GM19351 (cell line): ENCODE data around the gene PTPN2.

Source experiments
- ATAC-seq: cut with Tn5 transposase; IDR thresholded peaks from one replicate; pipeline ENCODE4 v1.9.1; 2021; ENCODE audit warnings: mild to moderate bottlenecking, moderate library complexity; ENCODE audit not compliant: unreplicated experiment

PTPN2 gene

GRCh38 chr18:12750076-12750714 is 133.8 kb downstream of the PTPN2 start:
- no peak for ATAC-seq

GRCh38 chr18:12749121-12749520 is 134.9 kb downstream of the PTPN2 start:
- no peak for ATAC-seq

GRCh38 chr18:12748671-12749070 is 135.4 kb downstream of the PTPN2 start:
- no peak for ATAC-seq

- ATAC-seq: no peak
Observed at GRCh38 chr18:12747530-12748315, 136.3 kb downstream of the PTPN2 start.

GRCh38 chr18:12745095-12745795 is 138.8 kb downstream of the PTPN2 start:
- no peak for ATAC-seq

GRCh38 chr18:12744103-12744502 is 139.9 kb downstream of the PTPN2 start:
- no peak for ATAC-seq

GRCh38 chr18:12742453-12742852 is 141.6 kb downstream of the PTPN2 start:
- ATAC-seq: no peak
